GM08714 (cell line): Measurements from ENCODE around the gene PNPLA7.
"Not testable (repeated sequence)": the region's sequence is repeated elsewhere in the genome, so short reads cannot be mapped to it uniquely, and the experiment has no call there.

Experiments used
- H3K4me3 ChIP-seq: fragments of 200-500 bp; sonication (Bioruptor generic); 2 replicates; pipeline ENCODE4 v1.5.1; 2014; ENCODE audit warnings: mild to moderate bottlenecking, low read length, inconsistent platforms
- ZNF274 ChIP-seq: IDR thresholded peaks from 2 replicates; pipeline ENCODE4 v1.6.1; 2012; ENCODE audit warnings: mild to moderate bottlenecking, low read depth, low read length

PNPLA7 gene

DNA sequence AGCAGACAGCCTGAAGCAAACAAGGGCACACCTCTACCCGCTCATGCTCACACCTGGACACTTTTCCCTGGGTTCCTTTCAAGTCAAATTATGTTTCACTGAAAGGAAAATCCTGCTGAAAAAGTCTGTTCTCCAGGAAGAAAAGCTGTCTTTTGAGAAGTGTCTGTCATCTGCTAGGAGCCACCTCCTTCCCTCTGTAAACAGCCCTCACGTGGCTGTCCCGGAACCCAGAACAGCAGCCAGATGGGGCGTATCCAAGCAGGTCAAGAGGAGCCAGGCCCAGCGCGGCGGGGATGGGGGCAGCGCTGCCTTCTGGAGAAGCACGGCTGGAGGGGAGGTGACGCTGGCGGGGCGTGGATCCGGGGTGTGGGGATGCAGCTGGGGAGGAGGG is at the start of gene PNPLA7:
Gene PNPLA7, minus strand, starts transcription at position 172 of the 391 bp plus-strand sequence. CDS start 205 bp downstream, outside the sequence.
- H3K4me3 ChIP-seq, result peak within 1 kb of the TSS; percentile 83
- no peak for TF ChIP-seq ZNF274

DNA sequence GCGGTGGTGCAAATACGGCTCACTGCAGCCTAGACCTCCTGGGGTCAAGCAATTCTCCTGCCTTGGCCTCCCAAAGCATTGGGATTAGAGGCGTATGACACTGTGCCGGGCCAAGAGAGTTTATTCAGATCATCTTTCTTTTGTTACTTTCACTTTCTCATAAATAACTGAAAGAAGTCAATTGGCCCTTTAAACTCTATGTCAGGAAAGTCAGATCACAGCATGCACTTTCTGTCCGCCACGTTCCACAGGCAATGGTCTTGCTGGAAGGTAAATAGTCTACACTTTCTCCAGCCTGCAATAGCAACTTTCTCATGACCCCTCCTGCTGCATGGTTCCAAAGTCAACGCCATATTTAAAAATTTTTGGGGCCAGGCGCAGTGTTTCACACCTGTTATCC is 48.7 kb upstream of the PNPLA7 start:
- no peak overlapping the region for H3K4me3 ChIP-seq
- no peak for TF ChIP-seq ZNF274

DNA sequence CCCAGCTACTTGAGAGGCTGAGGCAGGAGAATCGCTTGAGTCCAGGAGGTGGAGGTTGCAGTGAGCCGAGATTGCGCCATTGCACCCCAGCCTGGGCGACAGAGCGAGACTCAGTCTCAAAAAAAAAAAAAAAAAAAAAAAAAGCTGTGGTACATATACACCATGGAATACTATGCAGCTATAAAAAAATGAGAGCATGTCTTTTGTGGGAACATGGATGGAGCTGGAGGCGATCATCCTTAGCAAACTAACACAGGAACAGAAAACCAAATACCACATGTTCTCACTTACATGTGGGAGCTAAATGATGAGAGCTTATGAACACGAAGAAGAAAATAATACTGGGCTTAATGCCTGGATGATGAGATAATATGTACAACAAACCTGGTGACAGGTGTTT is 46.4 kb upstream of the PNPLA7 start:
- H3K4me3 ChIP-seq, result not testable (repeated sequence)

DNA sequence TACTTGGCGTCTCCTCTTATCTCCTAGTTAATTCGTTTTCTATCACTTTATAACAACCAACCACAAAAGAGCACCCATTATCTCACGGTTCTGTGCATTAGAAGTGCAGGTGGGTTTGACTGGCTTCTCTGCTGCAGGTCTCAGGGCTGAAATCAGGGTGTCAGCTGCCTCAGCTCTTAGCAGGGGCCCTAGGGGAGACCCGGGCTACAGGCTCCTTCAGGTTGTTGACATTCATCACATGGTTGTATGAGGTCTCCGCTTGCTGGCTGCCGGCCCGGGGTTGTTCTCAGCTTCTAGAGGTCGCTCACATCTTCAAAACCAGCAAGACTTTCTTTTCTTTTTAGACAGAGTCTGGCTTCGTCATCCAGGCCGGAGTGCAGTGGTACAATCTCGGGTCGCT is 43.0 kb upstream of the PNPLA7 start:
- H3K4me3 ChIP-seq, result no peak overlapping the region
- no peak for TF ChIP-seq ZNF274

DNA sequence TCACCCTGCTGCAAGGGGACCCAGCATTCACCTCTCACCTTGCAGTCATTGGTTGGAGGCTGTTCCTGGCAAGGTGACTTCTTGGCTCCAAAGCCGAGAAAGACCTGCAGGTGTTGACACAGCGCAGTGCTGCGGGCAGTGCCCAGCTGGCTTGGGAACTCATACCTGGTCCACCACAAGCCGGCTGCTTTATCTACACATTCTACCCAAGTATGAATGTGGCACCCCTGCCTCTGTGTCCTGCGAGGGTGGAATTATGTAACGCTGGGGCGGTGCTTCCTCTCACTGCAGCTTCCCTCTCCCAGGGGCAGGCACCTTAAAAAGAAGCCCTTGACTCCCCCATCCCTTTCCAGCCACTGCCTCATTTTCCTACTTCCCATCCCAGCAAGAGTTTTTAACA is 42.6 kb upstream of the PNPLA7 start:
- no peak for TF ChIP-seq ZNF274
- no peak overlapping the region for H3K4me3 ChIP-seq

DNA sequence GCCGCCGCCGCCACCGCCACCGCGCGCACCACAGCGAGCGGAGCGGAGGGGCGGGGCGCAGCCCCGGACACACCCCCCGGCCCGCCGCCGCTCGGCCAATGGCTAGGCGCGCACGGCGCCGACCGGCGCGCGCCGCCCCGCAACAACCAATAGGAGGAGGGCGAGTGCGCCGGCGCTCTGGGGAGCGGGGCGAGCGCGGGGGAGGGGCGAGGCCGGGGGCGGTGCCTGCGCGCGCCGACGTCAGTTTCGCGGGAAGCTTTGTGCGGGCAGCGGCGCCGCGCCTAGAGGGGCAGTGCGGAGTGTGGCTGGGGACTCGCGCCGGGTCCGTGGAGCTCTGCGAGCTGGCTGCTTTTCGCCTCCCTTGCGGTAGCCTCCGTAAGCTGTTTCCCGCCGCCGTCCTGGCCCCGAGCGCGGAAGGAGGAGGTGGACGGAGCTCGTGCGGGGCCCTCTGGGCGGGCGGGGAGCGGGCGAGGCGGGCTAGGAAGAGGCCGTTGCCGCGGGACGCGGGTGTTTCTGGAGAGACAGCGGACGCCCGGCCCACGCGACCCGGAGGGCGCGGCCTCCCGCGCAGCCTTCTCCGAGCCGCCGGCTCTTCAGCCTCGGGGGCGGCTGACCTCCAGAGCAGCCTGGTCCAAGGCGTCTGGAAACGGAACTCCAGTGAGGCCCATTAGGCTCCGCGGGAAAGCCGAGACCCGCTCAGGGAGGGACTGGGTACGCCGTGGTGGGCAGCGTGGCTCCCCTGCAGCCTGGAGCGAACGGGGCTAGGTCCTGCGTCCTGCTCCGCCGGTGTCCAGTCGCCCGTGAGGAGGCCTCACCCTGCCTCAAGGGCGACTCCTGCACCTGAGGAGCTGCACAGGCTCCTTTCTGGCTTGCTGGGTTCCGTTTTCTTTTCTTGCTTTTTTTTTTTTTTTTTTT is 40.5 kb upstream of the PNPLA7 start, which contains the start of gene ZMYND19:
Gene ZMYND19, minus strand, starts transcription at position 44 of the 915 bp plus-strand sequence. CDS start 249 bp downstream, outside the sequence.
- TF ChIP-seq ZNF274, result no peak
- peak within 1 kb of the TSS; percentile 84 for H3K4me3 ChIP-seq

DNA sequence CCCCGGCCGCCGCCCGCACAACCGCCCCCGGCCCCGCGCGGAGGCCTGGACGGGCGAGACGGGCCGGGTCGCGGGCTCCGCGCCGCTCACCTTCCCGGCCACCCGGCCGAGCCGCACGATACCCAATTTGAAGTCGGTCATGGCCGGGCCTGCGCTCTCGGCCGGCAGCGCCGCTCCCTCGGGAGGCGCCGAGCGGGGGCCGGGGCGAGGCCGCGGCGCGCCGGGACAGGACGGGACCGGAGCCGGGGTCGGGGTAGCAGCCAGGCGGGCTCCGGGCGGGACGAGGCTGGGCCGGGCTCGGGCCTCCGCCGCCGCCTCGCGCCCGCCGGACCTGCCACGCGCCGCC is 39.9 kb upstream of the PNPLA7 start:
- TF ChIP-seq ZNF274, result no peak
- peak overlapping the region; percentile 72 for H3K4me3 ChIP-seq

DNA sequence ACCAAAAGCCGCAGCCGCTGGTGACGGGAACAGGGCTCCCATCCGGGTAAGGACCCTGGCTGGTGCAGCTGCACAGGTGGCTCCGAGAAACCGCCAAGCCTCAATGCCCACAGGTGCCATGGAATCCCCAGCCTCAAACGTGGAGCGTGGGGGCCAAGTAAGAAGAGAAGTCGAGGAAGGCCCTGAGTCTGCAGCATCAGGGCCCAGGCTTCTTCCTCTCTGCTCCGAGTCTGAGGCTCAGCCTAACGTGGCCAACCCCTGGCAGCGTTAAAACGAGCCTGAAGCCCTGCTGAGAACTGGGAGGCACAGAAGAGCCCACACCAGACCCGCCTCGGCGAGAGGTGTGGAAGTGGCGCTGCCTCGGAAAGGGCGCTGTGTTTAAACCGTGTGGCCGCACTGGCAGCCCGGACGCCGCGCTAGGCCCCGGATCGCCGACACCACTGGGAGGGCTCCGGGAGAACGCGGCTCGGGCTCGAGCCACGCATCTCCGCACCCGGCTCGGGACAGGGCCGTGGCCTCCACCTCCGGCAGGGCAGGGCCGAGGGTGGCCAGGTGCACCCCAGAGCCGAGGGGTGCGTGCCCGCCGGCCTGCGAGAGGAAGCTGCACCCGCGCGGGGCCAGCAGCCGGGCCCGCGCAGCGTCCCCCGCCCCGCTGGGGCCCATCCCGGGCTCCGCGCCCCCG is 39.4 kb upstream of the PNPLA7 start:
- peak overlapping the region; percentile 72 for H3K4me3 ChIP-seq
- no peak for TF ChIP-seq ZNF274

DNA sequence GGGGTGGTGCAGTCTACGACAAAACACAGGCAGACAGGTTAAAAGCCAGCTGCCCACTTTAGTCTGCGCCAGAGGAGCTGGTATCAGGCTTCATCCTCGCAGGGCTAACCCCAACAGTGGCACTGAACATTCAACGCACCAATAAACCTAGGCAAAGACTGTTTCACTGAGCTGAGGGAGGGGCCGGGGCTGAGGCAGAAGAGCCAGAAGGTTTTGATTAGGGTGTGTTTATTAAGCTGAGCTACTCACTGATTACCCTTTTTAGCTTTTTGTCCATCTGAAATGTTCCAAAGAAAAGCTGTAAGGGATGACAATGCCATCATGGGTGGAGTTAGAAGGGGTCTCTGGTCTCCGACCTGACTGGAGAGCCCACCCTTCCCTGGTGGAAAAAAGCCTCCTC is 38.7 kb upstream of the PNPLA7 start:
- no peak for TF ChIP-seq ZNF274
- H3K4me3 ChIP-seq, result peak overlapping the region; percentile 72; the same call in 1 of the 2 replicates

DNA sequence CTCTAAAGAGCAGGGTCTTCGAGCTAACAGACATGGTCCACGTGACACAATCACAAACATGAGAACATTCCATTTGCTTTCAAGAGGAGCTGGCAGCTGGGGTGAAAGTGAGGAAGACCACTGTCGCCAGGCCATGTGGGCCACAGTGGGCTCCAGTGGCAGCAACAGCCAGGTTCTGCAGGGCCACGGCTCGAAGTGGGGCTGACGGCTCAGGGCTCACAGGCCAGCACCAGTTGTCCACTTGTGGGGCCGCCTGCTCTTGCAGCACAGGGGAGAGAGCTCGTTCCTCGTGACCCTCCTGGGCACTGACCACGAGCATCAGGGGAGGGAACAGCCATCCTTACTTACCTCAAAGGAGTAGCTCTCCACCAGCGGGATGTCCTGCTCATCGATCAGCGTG is 38.1 kb upstream of the PNPLA7 start:
- no peak for TF ChIP-seq ZNF274
- no peak overlapping the region for H3K4me3 ChIP-seq

DNA sequence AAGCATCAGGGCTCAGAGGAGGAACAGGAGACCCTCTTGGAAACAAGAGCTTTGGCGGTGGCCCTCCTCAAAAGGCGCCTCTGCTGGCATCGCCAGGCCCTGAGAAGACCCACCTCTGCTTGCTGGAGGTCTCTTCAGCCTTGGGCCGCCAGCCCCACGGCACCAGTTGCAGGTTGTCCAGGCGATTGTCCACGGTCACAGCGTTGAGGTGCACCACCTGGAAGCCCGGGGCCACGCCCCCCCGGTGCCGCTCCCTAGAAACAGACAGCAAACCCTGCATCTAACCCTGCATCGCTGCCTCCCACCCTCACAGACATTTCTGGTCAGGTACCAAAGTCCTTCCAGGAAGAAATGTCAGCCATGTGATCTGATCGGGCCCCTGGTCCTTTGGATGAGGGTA is 36.7 kb upstream of the PNPLA7 start:
- no peak overlapping the region for H3K4me3 ChIP-seq

DNA sequence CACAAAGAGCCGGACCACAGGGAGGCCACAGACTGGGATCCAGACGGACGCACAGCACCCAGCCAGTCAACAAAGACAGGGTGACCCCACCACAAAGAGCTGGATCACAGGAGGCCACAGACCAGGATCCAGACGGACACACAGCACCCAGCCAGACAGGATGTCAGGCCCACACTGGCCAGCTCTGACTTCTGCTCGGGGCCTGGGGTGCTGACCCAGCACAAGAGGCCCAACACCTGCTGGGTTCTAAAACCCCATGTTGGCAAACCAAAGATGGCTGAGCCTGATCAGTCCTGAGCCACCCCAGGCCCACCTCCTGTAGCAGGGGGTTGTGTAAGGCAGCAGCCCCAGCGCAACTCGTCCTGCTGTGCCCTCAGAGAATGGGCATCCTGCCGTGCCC is 33.8 kb upstream of the PNPLA7 start:
- no peak for TF ChIP-seq ZNF274
- no peak overlapping the region for H3K4me3 ChIP-seq

More for the DNA sequence above, 36.7 kb upstream of the PNPLA7 start:
- no peak for TF ChIP-seq ZNF274

DNA sequence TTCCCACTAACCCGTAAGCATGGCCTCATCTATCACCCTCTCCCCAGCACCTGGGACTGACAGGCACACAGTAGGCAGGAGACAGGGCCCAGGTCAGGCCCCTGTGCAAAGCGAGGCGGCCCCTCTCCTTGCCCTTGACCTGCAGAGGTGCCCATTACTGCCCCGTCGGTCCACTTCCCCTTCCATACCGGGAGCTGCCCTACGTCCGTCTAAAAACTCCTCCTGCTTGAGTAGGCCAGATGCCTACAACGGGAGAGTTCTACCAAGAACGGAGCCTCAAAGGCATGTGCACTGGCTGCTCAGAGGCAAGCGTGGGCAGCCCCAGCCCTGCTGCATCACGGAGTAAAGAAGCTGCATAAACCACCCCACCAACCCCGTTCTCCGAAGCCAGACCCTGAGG is 33.1 kb upstream of the PNPLA7 start:
- H3K4me3 ChIP-seq, result no peak overlapping the region
- TF ChIP-seq ZNF274, result no peak

DNA sequence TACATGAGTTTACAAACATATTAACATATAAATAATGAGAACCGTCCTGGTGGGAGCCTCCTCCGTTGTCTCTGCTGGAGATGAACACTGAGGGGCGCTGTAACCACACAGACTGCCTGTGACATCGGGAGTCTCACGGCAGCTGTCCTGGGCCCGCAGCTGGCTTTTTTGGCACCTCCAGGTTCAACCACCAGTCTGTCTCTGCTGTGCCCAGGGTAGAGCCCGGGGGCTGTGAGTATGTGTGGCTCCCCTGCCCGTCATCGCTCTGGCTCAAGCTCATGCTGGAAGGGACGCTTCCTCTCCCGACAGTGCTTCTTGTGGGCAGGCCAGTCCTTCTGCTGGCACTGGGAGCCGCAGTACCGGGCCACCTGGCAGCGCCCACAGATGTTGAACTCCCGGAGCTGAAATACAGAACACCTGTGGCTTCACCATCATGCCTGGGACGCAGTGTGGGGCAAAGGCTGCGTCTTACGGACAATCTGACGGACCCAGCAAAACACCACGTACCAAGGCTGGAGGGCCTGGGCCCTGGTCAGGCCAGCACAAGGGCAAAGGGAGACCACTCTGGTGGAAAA is 32.2 kb upstream of the PNPLA7 start:
- TF ChIP-seq ZNF274, result no peak
- no peak overlapping the region for H3K4me3 ChIP-seq

DNA sequence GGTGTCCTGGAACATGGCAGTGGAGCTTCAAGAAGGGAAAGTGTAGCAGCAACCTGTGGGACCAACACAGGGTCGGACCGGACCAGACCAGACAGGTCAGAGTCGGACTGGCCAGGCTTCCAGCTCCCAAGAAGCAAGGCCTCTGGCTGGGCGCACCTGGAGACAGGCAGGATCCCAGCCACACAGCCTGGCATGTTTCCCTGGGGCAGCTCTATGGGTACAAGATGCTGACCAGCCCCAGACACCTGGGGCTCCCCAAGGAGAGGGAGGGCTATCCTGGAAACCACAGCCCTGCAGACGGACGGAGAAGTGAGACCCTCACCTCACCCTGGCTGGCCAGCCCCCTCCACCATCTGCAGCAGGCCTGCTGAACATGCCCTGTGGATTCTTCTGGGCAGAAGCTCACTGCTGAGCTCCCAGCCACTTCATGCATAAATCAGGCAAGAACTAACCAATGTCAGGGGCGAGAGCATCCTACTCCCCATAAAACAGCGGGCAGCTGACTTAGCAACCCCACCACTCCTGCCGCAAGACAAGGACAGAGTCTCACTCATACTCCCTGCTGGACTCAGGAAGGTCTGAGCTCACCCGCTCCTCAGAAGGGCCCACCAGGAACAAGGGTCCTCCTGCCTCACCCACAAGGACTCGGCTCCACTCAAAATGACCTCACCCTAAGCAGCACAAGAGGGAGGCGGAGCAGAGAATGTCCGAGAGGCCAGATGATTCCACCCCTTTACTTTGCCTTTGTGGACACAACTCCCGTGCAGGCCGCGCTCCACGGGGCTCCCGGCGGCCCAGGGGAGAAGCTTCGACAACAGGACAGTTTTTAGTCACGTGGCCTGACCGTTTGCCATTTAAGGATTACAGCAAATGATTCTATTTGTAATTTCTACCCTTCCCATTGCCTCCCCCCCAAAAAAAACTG is 31.4 kb upstream of the PNPLA7 start:
- TF ChIP-seq ZNF274, result no peak
- no peak overlapping the region for H3K4me3 ChIP-seq
